Effector memory CD8-positive, alpha-beta T cell (primary cell): Measurements from ENCODE around the gene USP2.
A peak's percentile ranks its signal among the peaks of the same experiment; 100 is the strongest.

ENCODE experiments used
- ATAC-seq: fragments of 150-1000 bp; cut with Tn5 transposase; replicated peaks from 2 replicates; pipeline ENCODE4 v1.10.0; 2021; ENCODE audit warnings: mild to moderate bottlenecking, moderate library complexity
- DNase-seq, 3 experiments: peaks; one replicate each; pipeline ENCODE4 v3.0.0; 2021
- H3K27ac Mint-ChIP-seq, 2 donors: one replicate each; pipeline ENCODE4 v1.8.0; 2022; ENCODE audit warnings: mild to moderate bottlenecking in 2 of 2, mixed read lengths in 2 of 2, moderate library complexity in 2 of 2
- H3K27me3 Mint-ChIP-seq, 2 donors: one replicate each; pipeline ENCODE4 v1.8.0; 2022; ENCODE audit warnings: mixed read lengths in 2 of 2
- H3K36me3 Mint-ChIP-seq: one replicate; pipeline ENCODE4 v1.8.0; 2022; ENCODE audit warnings: mild to moderate bottlenecking, moderate library complexity, mixed read lengths; ENCODE audit not compliant: insufficient read depth
- H3K4me1 Mint-ChIP-seq, 2 donors: one replicate each; pipeline ENCODE4 v1.8.0; 2022; ENCODE audit warnings: low read depth in 2 of 2, mixed read lengths in 2 of 2
- H3K4me3 Mint-ChIP-seq, 2 donors: one replicate each; pipeline ENCODE4 v1.8.0; 2022; ENCODE audit warnings: mild to moderate bottlenecking in 2 of 2, mixed read lengths in 2 of 2, moderate library complexity in 2 of 2
- H3K9me3 Mint-ChIP-seq, 2 donors: one replicate each; pipeline ENCODE4 v1.8.0; 2022; ENCODE audit warnings: mixed read lengths in 2 of 2

USP2 gene

GRCh38 chr11:119378851-119379465 lies 2.5 kb downstream of the USP2 start:
- Mint-ChIP-seq H3K36me3 (peaks cover 6% of the 10 kb centered on the region), H3K27ac (peak overlapping the region in 1 of 2 donors; percentile 7), H3K4me1 (peaks cover 0 to 7% of the 10 kb centered on the region in 2 donors), H3K27me3 (peaks cover 0 to 10% of the 10 kb centered on the region in 2 donors), H3K4me3 (no peak overlapping the region), H3K9me3 (no peaks in the 10 kb centered on the region)
- no peak for ATAC-seq
- DNase-seq = no peak

- Mint-ChIP-seq H3K9me3 (no peaks in the 10 kb centered on the region), H3K27me3 (peaks cover 0 to 10% of the 10 kb centered on the region in 2 donors), H3K4me1 (peaks cover 0 to 15% of the 10 kb centered on the region in 2 donors), H3K36me3 (peaks cover 6% of the 10 kb centered on the region), H3K4me3 (no peak overlapping the region), H3K27ac (peak overlapping the region; percentile 29 to 46)
- ATAC-seq = no peak
- DNase-seq = no peak
Observed at GRCh38 chr11:119377961-119378667, 3.4 kb downstream of the USP2 start.

GRCh38 chr11:119377112-119377901 lies 4.2 kb downstream of the USP2 start:
- H3K4me3 Mint-ChIP-seq = no peak overlapping the region
- peak overlapping the region; percentile 29 to 46 for H3K27ac Mint-ChIP-seq
- H3K27me3 Mint-ChIP-seq = peaks cover 0 to 10% of the 10 kb centered on the region in 2 donors
- DNase-seq (no peak), ATAC-seq (no peak)
- peaks cover 10% of the 10 kb centered on the region for H3K36me3 Mint-ChIP-seq
- no peaks in the 10 kb centered on the region for H3K9me3 Mint-ChIP-seq
- peaks cover 0 to 17% of the 10 kb centered on the region in 2 donors for H3K4me1 Mint-ChIP-seq

DNA sequence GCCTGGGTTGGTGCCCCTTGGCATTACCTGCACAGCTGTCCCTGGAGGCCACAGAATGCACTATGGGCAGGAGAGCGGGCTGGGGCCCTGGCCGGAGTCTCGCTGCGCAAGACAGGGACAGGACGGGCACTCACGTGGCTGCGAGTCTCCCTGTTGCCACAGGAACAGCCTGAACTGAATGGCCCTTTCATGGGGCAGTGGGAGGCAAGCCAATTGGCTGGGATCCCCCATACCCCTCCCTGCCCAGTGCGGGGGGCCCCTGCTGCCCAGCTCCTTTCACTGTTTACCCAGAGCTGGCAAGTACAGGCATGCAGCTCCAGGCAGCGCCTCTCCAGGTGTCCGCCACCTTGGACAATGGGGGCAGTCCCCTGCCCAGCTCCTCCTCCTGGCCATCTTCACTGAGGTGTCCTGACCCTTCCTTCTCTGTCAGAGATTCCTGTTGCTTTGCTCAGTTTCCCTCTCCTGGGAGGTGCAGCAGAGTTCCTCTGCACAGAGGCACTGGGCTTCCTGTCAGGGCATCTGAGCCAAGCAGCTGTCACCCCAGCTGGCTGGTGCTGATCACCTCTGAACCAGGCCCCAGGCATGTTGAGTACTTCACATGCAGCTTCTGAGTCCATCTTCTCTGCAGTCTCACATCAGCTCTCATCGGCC lies 5.2 kb downstream of the USP2 start:
- Mint-ChIP-seq H3K4me3 (no peak overlapping the region), H3K36me3 (peaks cover 10% of the 10 kb centered on the region), H3K4me1 (peaks cover 1 to 13% of the 10 kb centered on the region in 2 donors), H3K27ac (peak overlapping the region in 1 of 2 donors; percentile 38), H3K27me3 (peaks cover 0 to 10% of the 10 kb centered on the region in 2 donors), H3K9me3 (no peaks in the 10 kb centered on the region)
- ATAC-seq (no peak), DNase-seq (no peak)

DNA sequence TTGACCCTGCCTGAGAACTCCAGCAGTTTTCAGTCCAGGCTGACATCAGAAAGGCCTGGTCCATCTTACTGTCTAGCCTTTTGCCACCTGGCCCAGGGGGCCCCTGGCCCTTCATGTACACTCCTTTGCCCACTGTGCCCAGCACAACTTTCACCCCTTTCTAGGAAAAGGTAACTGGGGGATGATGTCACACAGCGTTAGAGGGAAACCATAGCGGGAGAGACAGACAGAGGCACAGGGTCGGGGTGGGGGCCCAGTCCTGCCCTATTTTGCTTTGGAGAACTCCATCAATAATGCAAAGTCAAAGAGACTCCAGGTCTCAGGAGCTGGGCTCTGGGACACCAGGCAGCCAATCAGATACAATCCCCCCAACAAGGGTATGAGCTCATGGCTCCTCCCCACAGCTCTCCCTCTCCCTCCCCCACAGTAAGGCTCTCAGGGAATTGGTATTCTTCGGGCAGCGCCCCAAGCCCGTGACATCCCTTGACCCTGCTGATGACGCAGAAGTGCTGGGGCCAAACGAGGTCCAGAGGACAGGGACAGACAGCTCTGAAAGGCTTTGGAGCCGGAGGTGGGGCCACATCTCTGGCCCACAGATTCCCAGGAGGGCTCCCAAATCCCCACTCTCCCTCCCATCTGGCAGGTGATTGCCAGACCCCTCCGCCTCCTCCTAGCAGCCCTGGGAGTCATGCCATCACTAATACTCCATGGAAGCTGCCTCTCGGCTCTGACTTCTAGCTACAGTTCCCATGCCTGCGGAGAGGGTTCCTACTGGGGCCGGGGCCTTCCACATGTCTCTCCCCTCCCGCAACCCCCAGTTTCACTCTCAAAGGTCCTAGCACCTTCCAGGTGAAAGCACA lies 5.9 kb downstream of the USP2 start:
- no peak overlapping the region for H3K4me3 Mint-ChIP-seq
- H3K36me3 Mint-ChIP-seq = peaks cover 10% of the 10 kb centered on the region
- H3K9me3 Mint-ChIP-seq = no peaks in the 10 kb centered on the region
- ATAC-seq (no peak), DNase-seq (no peak)
- H3K4me1 Mint-ChIP-seq = peaks cover 3 to 17% of the 10 kb centered on the region in 2 donors
- peaks cover 0 to 10% of the 10 kb centered on the region in 2 donors for H3K27me3 Mint-ChIP-seq
- no peak overlapping the region for H3K27ac Mint-ChIP-seq

DNA sequence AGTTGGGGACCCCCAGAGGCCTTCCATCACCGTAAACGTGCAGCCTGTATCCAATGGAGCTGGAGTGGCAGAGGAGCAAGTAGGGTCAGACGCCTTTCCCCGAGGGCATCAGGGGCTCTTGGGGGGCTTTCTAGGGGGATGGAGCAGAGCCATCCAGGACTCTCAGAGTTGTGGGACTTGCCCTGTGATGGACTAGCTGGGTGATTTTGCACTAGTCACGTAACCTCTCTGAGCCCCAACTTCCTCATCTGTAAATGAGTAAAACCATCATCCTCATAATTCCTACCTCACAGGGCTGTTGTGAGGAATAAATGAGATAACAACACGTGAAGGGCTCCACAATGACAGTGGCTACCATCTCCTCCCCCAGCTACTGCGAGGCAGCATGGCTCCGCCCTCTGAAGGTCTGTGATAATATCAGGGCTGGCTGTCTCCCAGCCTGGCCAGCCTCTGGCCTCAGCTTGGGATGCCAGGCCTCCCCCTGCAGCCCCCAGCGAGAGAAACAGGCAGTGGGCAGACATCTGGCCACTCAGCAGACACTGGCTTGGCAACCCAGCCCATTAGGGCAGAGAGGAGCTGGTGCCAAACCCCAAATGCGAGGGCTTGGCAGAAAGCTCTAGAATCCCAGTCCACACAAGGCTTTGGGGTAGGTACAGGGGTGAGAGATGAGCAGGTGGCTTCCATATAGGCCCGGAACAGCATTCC lies 6.7 kb downstream of the USP2 start:
- no peaks in the 10 kb centered on the region for H3K9me3 Mint-ChIP-seq
- H3K4me1 Mint-ChIP-seq = peaks cover 7 to 24% of the 10 kb centered on the region in 2 donors
- DNase-seq (no peak), ATAC-seq (no peak)
- H3K36me3 Mint-ChIP-seq = peaks cover 10% of the 10 kb centered on the region
- H3K4me3 Mint-ChIP-seq = no peak overlapping the region
- no peak overlapping the region for H3K27ac Mint-ChIP-seq
- H3K27me3 Mint-ChIP-seq = peaks cover 0 to 13% of the 10 kb centered on the region in 2 donors

DNA sequence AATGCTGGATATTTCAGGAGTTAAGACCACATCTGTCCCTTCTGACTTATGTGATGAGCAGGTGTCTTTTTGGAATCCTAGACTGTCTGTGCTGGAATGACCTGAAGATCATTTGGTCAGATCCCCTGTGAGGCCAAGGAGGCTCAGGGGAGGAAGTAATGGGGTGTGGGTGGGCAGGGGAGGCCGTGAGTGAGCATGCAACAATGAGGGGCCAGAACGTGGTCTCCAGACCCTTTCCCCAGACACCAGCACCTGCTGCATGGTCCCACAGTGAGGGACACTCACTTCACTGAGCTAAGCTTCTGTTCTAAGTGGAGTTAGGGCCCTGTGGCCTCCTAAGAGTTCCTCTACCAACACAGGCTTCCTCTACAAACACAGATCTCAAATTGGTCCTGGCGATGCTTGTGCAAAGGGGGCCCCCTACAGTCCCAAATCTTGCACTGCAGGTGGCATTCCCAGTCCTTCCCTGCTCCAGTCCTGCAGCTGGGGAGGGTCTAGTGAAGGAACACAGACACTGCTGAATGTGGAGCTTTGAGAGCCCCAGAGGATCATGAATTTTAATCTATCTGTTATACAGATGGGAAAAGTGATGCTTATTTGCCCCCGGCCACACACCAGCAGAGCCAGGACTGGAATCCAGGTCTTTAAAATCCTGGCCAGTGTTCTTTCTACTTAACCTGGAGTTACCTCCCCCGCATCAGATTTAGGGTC lies 7.4 kb downstream of the USP2 start:
- peaks cover 7 to 24% of the 10 kb centered on the region in 2 donors for H3K4me1 Mint-ChIP-seq
- H3K9me3 Mint-ChIP-seq = no peaks in the 10 kb centered on the region
- H3K27ac Mint-ChIP-seq = no peak overlapping the region
- peaks cover 10% of the 10 kb centered on the region for H3K36me3 Mint-ChIP-seq
- peaks cover 0 to 20% of the 10 kb centered on the region in 2 donors for H3K27me3 Mint-ChIP-seq
- DNase-seq = peak; percentile 33 to 40 (median 37)
- no peak overlapping the region for H3K4me3 Mint-ChIP-seq
- ATAC-seq = peak; percentile 32

DNA sequence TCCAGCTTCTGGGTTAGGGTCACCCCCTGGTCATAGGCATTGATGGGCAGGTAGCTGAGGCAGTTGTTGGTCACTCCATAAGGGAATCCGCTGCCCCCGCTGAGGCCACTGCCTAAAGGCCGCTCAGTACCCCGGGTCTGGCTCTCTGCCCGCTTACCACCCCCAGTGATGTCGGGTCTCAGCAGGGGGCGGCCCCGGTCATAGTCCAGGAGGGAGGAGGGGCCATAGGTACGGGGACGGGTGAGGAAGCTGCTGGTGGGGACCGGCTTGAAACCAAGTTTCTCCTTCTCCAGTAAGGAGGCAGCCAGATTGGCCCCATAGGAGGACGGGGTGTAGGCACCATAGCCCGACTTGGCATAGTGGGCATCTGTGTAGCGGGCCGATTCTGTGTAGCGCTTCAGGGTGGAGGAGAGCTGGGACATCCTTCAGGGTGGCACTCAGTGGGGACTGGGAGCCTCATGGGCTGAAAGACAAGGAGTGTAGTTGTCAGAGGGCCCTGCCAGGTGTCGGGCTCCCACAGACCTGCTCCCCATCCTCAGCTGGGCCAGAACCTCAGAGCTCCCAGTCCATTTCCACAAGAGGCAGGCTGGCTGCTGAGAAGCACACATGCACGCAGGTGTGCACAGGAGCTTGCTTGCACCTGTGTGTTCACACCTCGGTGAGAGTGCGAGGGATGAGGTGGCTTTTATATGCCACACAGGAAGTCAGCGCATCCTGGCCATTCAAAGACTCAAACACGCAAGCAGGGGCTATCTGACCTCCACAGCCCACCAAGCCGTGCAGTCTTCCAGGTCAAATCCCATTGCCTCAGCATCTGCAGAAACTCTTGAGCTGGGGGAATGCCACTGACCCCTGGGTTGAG lies 8.2 kb downstream of the USP2 start:
- ATAC-seq (peak; percentile 21), DNase-seq (no peak)
- Mint-ChIP-seq H3K4me3 (no peak overlapping the region), H3K27ac (no peak overlapping the region), H3K36me3 (peaks cover 10% of the 10 kb centered on the region), H3K9me3 (no peaks in the 10 kb centered on the region), H3K27me3 (peaks cover 0 to 27% of the 10 kb centered on the region in 2 donors), H3K4me1 (peaks cover 7 to 24% of the 10 kb centered on the region in 2 donors)

DNA sequence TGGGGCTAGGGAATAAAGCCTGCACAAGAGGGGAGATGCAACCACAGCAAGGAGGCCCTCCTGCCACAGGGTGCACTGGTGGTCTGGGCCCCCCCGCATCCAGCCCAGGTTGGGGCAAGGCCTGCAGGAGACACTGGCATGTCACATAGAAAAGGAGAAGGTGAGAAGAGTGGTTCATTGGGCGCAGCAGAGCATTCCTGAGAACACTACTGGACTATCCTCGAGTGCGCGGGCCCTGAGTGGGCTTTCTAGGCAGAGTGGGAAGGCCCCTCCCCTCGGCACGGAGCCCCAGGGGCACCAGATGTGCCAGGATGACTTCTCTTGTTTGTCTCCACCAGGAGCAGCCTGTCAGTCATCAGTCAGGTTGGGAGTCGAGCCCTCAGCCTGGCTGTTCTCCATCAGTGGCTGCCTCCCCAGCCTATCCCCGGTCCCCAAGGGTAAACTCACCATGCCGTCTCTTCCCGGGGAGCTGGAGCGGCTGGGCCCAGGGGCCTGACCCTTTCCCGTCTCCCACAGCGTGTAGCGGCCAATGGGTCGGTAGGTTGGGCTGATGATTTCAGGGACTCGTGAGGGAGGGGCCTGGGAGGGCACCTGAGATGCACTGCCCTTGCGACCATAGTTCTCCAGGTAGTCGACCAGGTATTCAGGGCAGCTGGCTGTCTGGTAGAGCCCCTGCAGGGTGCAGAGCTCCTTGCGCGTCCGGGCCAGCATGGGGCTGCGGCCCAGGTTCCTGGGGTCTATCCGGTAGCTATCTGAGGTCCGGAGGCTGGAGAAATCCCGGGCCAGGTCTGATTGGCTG lies 9.0 kb downstream of the USP2 start:
- DNase-seq = no peak
- H3K27me3 Mint-ChIP-seq = peaks cover 4 to 35% of the 10 kb centered on the region in 2 donors
- H3K36me3 Mint-ChIP-seq = peaks cover 10% of the 10 kb centered on the region
- peaks cover 7 to 24% of the 10 kb centered on the region in 2 donors for H3K4me1 Mint-ChIP-seq
- peak overlapping the region in 1 of 2 donors; percentile 88 for H3K27ac Mint-ChIP-seq
- no peak for ATAC-seq
- H3K4me3 Mint-ChIP-seq = no peak overlapping the region
- no peaks in the 10 kb centered on the region for H3K9me3 Mint-ChIP-seq

DNA sequence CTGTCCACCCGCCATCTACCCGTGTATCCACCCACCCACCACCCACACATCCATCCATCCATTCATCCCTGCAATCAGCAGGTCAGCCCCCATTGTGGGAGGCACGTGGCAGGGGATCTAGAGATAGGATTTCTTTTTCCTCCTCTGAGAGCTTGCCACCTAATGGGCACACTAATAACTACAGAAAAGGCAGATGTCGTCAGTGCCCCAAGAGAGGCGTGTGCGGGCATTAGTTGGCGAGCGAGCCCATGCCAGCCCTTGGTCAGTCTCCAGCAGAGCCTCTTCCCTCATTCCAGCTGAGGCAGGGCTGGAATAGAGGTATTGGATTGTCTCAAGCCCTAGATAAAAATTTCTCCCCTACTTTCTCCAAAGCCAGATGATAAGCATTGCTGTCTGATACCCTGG lies 9.7 kb downstream of the USP2 start:
- no peak for DNase-seq
- peaks cover 11 to 42% of the 10 kb centered on the region in 2 donors for H3K27me3 Mint-ChIP-seq
- H3K4me3 Mint-ChIP-seq = no peak overlapping the region
- no peak for ATAC-seq
- H3K36me3 Mint-ChIP-seq = peaks cover 10% of the 10 kb centered on the region
- H3K4me1 Mint-ChIP-seq = peaks cover 7 to 24% of the 10 kb centered on the region in 2 donors
- no peaks in the 10 kb centered on the region for H3K9me3 Mint-ChIP-seq
- H3K27ac Mint-ChIP-seq = peak overlapping the region in 1 of 2 donors; percentile 88
